HUES6 (cell line): ENCODE measurements around the gene DRAP1.

Experiments used
- H3K27ac ChIP-seq: 2 replicates; pipeline ENCODE4 v1.7.0; 2013; ENCODE audit warnings: low read depth, mild to moderate bottlenecking, low read length, inconsistent platforms
- H3K27me3 ChIP-seq: 2 replicates; pipeline ENCODE4 v1.6.1; 2013; ENCODE audit warnings: low read length; ENCODE audit not compliant: control insufficient read depth, insufficient read depth
- H3K36me3 ChIP-seq: 2 replicates; pipeline ENCODE4 v1.6.1; 2013; ENCODE audit warnings: low read length; ENCODE audit not compliant: control insufficient read depth, insufficient read depth
- H3K4me1 ChIP-seq: 2 replicates; pipeline ENCODE4 v1.6.1; 2013; ENCODE audit warnings: low read length; ENCODE audit not compliant: control insufficient read depth, insufficient read depth
- H3K4me3 ChIP-seq: 2 replicates; pipeline ENCODE4 v1.5.1; 2013; ENCODE audit warnings: low read depth, low read length
- H3K9ac ChIP-seq: one replicate; pipeline ENCODE4 v1.6.1; 2013; ENCODE audit warnings: mild to moderate bottlenecking, low read length
- H3K9me3 ChIP-seq: 2 replicates; pipeline ENCODE4 v1.6.1; 2013; ENCODE audit warnings: low read depth, low read length; ENCODE audit not compliant: control insufficient read depth, insufficient read depth

The DRAP1 gene

GRCh38 chr11:65919141-65919572, at the start of gene DRAP1:
Gene DRAP1, plus strand, starts transcription at chr11:65919426. Its CDS starts 76 bp downstream, at chr11:65919502.
- peak within 1 kb of the TSS; percentile 85 for H3K27ac ChIP-seq
- H3K9me3 ChIP-seq = no peaks in the 10 kb centered on the region
- H3K9ac ChIP-seq = peak within 1 kb of the TSS; percentile 90
- H3K27me3 ChIP-seq = no peaks in the 10 kb centered on the region
- H3K36me3 ChIP-seq = peaks cover 24% of the 10 kb centered on the region
- H3K4me1 ChIP-seq = peaks cover 37% of the 10 kb centered on the region
- H3K4me3 ChIP-seq = peak within 1 kb of the TSS; percentile 96

GRCh38 chr11:65869643-65870306, 49.5 kb upstream of the DRAP1 start:
- Histone ChIP-seq H3K9ac (no peak overlapping the region), H3K9me3 (no peaks in the 10 kb centered on the region), H3K27ac (no peak overlapping the region), H3K4me3 (no peak overlapping the region), H3K36me3 (peaks cover 24% of the 10 kb centered on the region), H3K4me1 (peaks cover 12% of the 10 kb centered on the region), H3K27me3 (0 out of 2 replicates have a peak, but pooled peaks cover 2% of the 10 kb centered on the region)

- peaks cover 12% of the 10 kb centered on the region for H3K4me1 ChIP-seq
Observed at GRCh38 chr11:65870307-65870658, 48.9 kb upstream of the DRAP1 start.

GRCh38 chr11:65870706-65871681, 48.2 kb upstream of the DRAP1 start:
- no peak overlapping the region for H3K27ac ChIP-seq
- H3K36me3 ChIP-seq = peaks cover 11% of the 10 kb centered on the region; the same call in 1 of the 2 replicates
- H3K4me1 ChIP-seq = peaks cover 12% of the 10 kb centered on the region
- no peak overlapping the region; the same call in 1 of the 2 replicates for H3K4me3 ChIP-seq
- 0 out of 2 replicates have a peak, but pooled peaks cover 2% of the 10 kb centered on the region for H3K27me3 ChIP-seq
- H3K9ac ChIP-seq = peak overlapping the region; percentile 23
- H3K9me3 ChIP-seq = no peaks in the 10 kb centered on the region

More at GRCh38 chr11:65870307-65870658, 48.9 kb upstream of the DRAP1 start:
- 0 out of 2 replicates have a peak, but pooled peaks cover 2% of the 10 kb centered on the region for H3K27me3 ChIP-seq
- no peaks in the 10 kb centered on the region for H3K9me3 ChIP-seq
- H3K9ac ChIP-seq = no peak overlapping the region
- no peak overlapping the region for H3K4me3 ChIP-seq
- H3K36me3 ChIP-seq = peaks cover 18% of the 10 kb centered on the region
- no peak overlapping the region for H3K27ac ChIP-seq

- Histone ChIP-seq H3K27me3 (0 out of 2 replicates have a peak, but pooled peaks cover 2% of the 10 kb centered on the region), H3K9me3 (no peaks in the 10 kb centered on the region), H3K4me1 (peaks cover 10% of the 10 kb centered on the region), H3K9ac (peak overlapping the region; percentile 84), H3K36me3 (peaks cover 3% of the 10 kb centered on the region; the same call in 1 of the 2 replicates), H3K4me3 (peak overlapping the region; percentile 71), H3K27ac (no peak overlapping the region)
Observed at GRCh38 chr11:65871811-65872548, 47.2 kb upstream of the DRAP1 start.

GRCh38 chr11:65872586-65873317, 46.5 kb upstream of the DRAP1 start, which contains the start of gene EFEMP2:
Gene EFEMP2, minus strand, starts transcription at chr11:65872800. Its CDS starts 446 bp downstream, at chr11:65872354.
- Histone ChIP-seq H3K9ac (peak within 1 kb of the TSS; percentile 84), H3K27ac (no peak within 1 kb of the TSS), H3K4me3 (peak within 1 kb of the TSS; percentile 71), H3K4me1 (peaks cover 6% of the 10 kb centered on the region; the same call in 1 of the 2 replicates), H3K36me3 (no peaks in the 10 kb centered on the region; the same call in 1 of the 2 replicates), H3K9me3 (no peaks in the 10 kb centered on the region), H3K27me3 (0 out of 2 replicates have a peak, but pooled peaks cover 2% of the 10 kb centered on the region)

GRCh38 chr11:65873318-65874156, 45.7 kb upstream of the DRAP1 start:
- peak overlapping the region; percentile 68 for H3K9ac ChIP-seq
- no peaks in the 10 kb centered on the region; the same call in 1 of the 2 replicates for H3K36me3 ChIP-seq
- peak overlapping the region; percentile 71 for H3K4me3 ChIP-seq
- H3K27ac ChIP-seq = no peak overlapping the region
- H3K27me3 ChIP-seq = 0 out of 2 replicates have a peak, but pooled peaks cover 2% of the 10 kb centered on the region
- peaks cover 6% of the 10 kb centered on the region; the same call in 1 of the 2 replicates for H3K4me1 ChIP-seq
- H3K9me3 ChIP-seq = no peaks in the 10 kb centered on the region

- H3K4me1 ChIP-seq = no peaks in the 10 kb centered on the region
- H3K9me3 ChIP-seq = no peaks in the 10 kb centered on the region
- H3K9ac ChIP-seq = no peak within 1 kb of the TSS
- no peaks in the 10 kb centered on the region for H3K27me3 ChIP-seq
- H3K4me3 ChIP-seq = no peak within 1 kb of the TSS
- peaks cover 29% of the 10 kb centered on the region for H3K36me3 ChIP-seq
- no peak within 1 kb of the TSS for H3K27ac ChIP-seq
Observed at GRCh38 chr11:65879617-65880016, 39.6 kb upstream of the DRAP1 start, which contains the start of gene CTSW. Gene CTSW, plus strand, starts transcription at chr11:65879837. Its CDS starts 18 bp downstream, at chr11:65879855.

- H3K4me3 ChIP-seq = no peak overlapping the region
- H3K9me3 ChIP-seq = no peaks in the 10 kb centered on the region
Observed at GRCh38 chr11:65880027-65880426, 39.2 kb upstream of the DRAP1 start.

More at GRCh38 chr11:65880027-65880426, 39.2 kb upstream of the DRAP1 start:
- H3K4me1 ChIP-seq = no peaks in the 10 kb centered on the region
- H3K36me3 ChIP-seq = peaks cover 32% of the 10 kb centered on the region
- no peak overlapping the region for H3K9ac ChIP-seq
- H3K27ac ChIP-seq = no peak overlapping the region
- H3K27me3 ChIP-seq = no peaks in the 10 kb centered on the region
